Measurements from ENCODE around the gene SPTLC2. TPM values are rescaled to one million over a fixed set of nuclear protein-coding genes. Genes with fewer than 3 reads are reported as not detected.
A peak's percentile ranks its signal among the peaks of the same experiment; 100 is the strongest.

SPTLC2 gene
- total RNA-seq, 1 experiment from 2014 or later, result 32.6 TPM

- WGBS (ENCODE audit: extremely low coverage, insufficient read length, low lambda C conversion rate), result no CpG with 5 or more reads among the region's 8 CpGs
- Histone ChIP-seq H3K9me3 (ENCODE audit: control insufficient read depth, low read depth, low read length) (no peaks in the 10 kb centered on the region), H3K27ac (ENCODE audit: insufficient read length, low read depth, low read length) (no peak overlapping the region), H2BK5ac (ENCODE audit: insufficient read length, low read length) (no peak overlapping the region), H3K23ac (ENCODE audit: insufficient read length, low read depth, low read length) (no peak overlapping the region), H3K18ac (ENCODE audit: insufficient read length, low read depth, low read length) (no peak overlapping the region), H2BK20ac (ENCODE audit: low read depth, low read length, poor library complexity, severe bottlenecking) (no peak overlapping the region), H3K79me2 (ENCODE audit: insufficient read depth, low read length) (no peaks in the 10 kb centered on the region), H2AFZ (ENCODE audit: low read length) (no peak overlapping the region), H4K91ac (ENCODE audit: insufficient read length, low read depth, low read length) (no peak overlapping the region), H4K5ac (ENCODE audit: insufficient read length, low read depth, low read length) (no peak overlapping the region), H2AK5ac (ENCODE audit: insufficient read length, low read length) (no peak overlapping the region), H2BK15ac (ENCODE audit: low read depth, low read length) (no peak overlapping the region), H4K20me1 (ENCODE audit: control insufficient read depth, insufficient read depth, insufficient read length) (no peaks in the 10 kb centered on the region), H3T11ph (ENCODE audit: low read length) (no peak overlapping the region), H3K9ac (ENCODE audit: extremely low read depth, insufficient read length, low read length) (no peak overlapping the region), H2BK120ac (ENCODE audit: low read depth, low read length, poor library complexity, severe bottlenecking) (no peak overlapping the region), H3K79me1 (ENCODE audit: insufficient read depth, low read depth, low read length, poor library complexity, severe bottlenecking) (no peaks in the 10 kb centered on the region), H3K4me1 (ENCODE audit: insufficient read depth, low read length) (no peaks in the 10 kb centered on the region), H3K4ac (ENCODE audit: low read depth, low read length) (no peak overlapping the region), H4K8ac (replicated peaks; ENCODE audit: insufficient read length, low read depth, low read length) (no peak overlapping the region), H3K14ac (ENCODE audit: insufficient read depth, low read length) (peak overlapping the region; percentile 29; the same call in 1 of the 2 replicates), H2BK12ac (ENCODE audit: insufficient read length, low read depth, low read length) (no peak overlapping the region), H3K27me3 (ENCODE audit: insufficient read depth, low read length) (no peaks in the 10 kb centered on the region), H3K4me2 (ENCODE audit: insufficient read depth, insufficient read length, low read length) (no peak overlapping the region), H3K56ac (ENCODE audit: insufficient read length, low read depth, low read length) (no peak overlapping the region), H3K23me2 (ENCODE audit: insufficient read length, low read depth, low read length, poor library complexity, severe bottlenecking) (no peaks in the 10 kb centered on the region)
- Mint-ChIP-seq H3K4me3 (no peak overlapping the region), H3K27ac (peak overlapping the region in 1 of 3 experiments; percentile 52; a peak in 1 of 7 replicates), H3K4me1 (peaks cover 0 to 4% of the 10 kb centered on the region in 2 experiments; a peak in 1 of 4 replicates), H3K36me3 (ENCODE audit: insufficient read depth in 1 of 3, low read depth in 3 of 3) (no peaks in the 10 kb centered on the region; a peak in 1 of 7 replicates), H3K9me3 (no peaks in the 10 kb centered on the region), H3K27me3 (ENCODE audit: low read depth) (peaks cover 5% of the 10 kb centered on the region)
- DNase-seq, result no peak
- no peak for TF ChIP-seq CTCF (conservative IDR thresholded peaks at IDR 0.05)
These were observed 126.0 kb downstream of the SPTLC2 start for GRCh38 chr14:77490347-77490986.
